GM12891 (cell line): Measurements from ENCODE around the gene CNTN5.

Experiments used
- POLR2AphosphoS5 ChIP-seq: IDR thresholded peaks from 2 replicates; pipeline ENCODE4 v1.6.1; 2011; ENCODE audit warnings: low read depth, low read length, control low read depth
- TAF1 ChIP-seq: IDR thresholded peaks from 2 replicates; pipeline ENCODE4 v1.6.1; 2011; ENCODE audit warnings: low read depth, low read length, control low read depth

DNA sequence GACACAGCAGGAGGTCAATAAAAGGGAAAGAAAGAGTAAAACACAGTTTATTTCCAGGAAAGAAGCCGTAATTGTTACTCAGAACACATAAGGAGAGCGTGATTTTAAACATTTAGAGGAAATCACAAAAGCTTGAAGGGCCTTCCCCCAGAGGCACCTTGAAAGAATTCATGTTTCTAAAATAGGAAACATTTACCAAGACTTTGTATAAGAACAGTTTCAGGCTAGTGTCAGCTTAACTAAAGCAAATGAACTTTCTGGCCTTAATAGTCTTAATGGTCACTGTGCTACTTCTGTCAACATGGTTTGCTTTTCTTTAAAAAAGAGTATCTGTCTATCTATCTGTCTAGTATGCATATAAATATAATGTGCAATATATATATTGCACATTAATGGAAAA is 208.8 kb downstream of the CNTN5 start:
- TF ChIP-seq POLR2AphosphoS5 = no peak
- TF ChIP-seq TAF1 = no peak
